Uterus (tissue), 2 donors: Measurements from ENCODE around the gene KERA.

Experiments used
- POLR2A ChIP-seq, 2 donors: fragments of 450-650 bp; IDR thresholded peaks; one replicate each; pipeline ENCODE4 v1.6.1; 2016; ENCODE audit warnings: antibody characterized with exemption in 2 of 2, mild to moderate bottlenecking in 1 of 2, moderate library complexity in 1 of 2
- TF ChIP-seq, protein P1 (sequence below), 4 experiments: fragments of 200-600 bp in 2 of 4; fragments of 450-650 bp in 2 of 4; sonication (generic) in 2 of 4; IDR thresholded peaks; one replicate each; pipeline ENCODE4 v1.5.1; 2016 to 2019; ENCODE audit warnings: antibody characterized with exemption in 4 of 4, mild to moderate bottlenecking in 2 of 4, moderate library complexity in 1 of 4

DNA sequence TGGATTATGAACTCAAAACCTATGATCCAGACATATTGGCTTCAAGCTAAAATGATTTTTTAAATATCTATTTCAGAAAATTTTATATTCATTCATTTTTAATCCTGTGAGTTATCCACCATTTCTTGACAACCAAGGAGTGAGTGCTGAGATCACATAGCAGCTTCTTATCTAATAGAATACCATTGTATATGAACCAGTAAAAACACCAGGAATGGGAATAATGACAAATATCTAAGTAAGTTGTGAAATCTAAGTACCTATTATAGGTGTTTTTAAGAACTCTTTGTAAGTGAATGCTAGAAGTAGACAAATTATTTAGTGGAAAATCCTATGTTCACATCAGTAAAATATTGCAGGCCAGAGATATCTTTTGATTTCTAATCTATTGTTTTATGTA is 45.3 kb upstream of the KERA start:
- TF ChIP-seq, protein P1, sequence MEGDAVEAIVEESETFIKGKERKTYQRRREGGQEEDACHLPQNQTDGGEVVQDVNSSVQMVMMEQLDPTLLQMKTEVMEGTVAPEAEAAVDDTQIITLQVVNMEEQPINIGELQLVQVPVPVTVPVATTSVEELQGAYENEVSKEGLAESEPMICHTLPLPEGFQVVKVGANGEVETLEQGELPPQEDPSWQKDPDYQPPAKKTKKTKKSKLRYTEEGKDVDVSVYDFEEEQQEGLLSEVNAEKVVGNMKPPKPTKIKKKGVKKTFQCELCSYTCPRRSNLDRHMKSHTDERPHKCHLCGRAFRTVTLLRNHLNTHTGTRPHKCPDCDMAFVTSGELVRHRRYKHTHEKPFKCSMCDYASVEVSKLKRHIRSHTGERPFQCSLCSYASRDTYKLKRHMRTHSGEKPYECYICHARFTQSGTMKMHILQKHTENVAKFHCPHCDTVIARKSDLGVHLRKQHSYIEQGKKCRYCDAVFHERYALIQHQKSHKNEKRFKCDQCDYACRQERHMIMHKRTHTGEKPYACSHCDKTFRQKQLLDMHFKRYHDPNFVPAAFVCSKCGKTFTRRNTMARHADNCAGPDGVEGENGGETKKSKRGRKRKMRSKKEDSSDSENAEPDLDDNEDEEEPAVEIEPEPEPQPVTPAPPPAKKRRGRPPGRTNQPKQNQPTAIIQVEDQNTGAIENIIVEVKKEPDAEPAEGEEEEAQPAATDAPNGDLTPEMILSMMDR (IDR thresholded peaks at IDR 0.05), result no peak
- no peak for TF ChIP-seq POLR2A (IDR thresholded peaks at IDR 0.05)
